H9 (cell line): ENCODE results near the gene OR8K5. TPM values are rescaled to one million over a fixed set of nuclear protein-coding genes. Genes with fewer than 3 reads are reported as not detected.

Experiments used
- DNase-seq: peaks from one replicate; pipeline ENCODE4 v3.0.0-alpha.2; 2017
- H2AFZ ChIP-seq: one replicate; pipeline ENCODE4 v1.6.1; 2013; ENCODE audit warnings: mild to moderate bottlenecking, low read length, control low read depth, moderate library complexity
- H2AK5ac ChIP-seq: 2 replicates; pipeline ENCODE4 v1.6.1; 2013; ENCODE audit warnings: low read length, control low read depth, mixed read lengths; ENCODE audit not compliant: insufficient read length
- H2BK120ac ChIP-seq: one replicate; pipeline ENCODE4 v1.6.1; 2013; ENCODE audit warnings: low read depth, mild to moderate bottlenecking, low read length, control low read depth, inconsistent platforms; ENCODE audit not compliant: poor library complexity, severe bottlenecking
- H2BK12ac ChIP-seq: 2 replicates; pipeline ENCODE4 v1.6.1; 2013; ENCODE audit warnings: low read length, control low read depth, mixed read lengths, low read depth; ENCODE audit not compliant: insufficient read length
- H2BK15ac ChIP-seq: 2 replicates; pipeline ENCODE4 v1.6.1; 2013; ENCODE audit warnings: low read depth, low read length, control low read depth
- H2BK20ac ChIP-seq: one replicate; pipeline ENCODE4 v1.6.1; 2013; ENCODE audit warnings: low read depth, mild to moderate bottlenecking, low read length, control low read depth, inconsistent platforms; ENCODE audit not compliant: poor library complexity, severe bottlenecking
- H2BK5ac ChIP-seq: 2 replicates; pipeline ENCODE4 v1.6.1; 2013; ENCODE audit warnings: low read length, control low read depth, mixed read lengths; ENCODE audit not compliant: insufficient read length
- H3K14ac ChIP-seq: 2 replicates; pipeline ENCODE4 v1.6.1; 2013; ENCODE audit warnings: low read length, control low read depth; ENCODE audit not compliant: insufficient read depth
- H3K18ac ChIP-seq: 2 replicates; pipeline ENCODE4 v1.6.1; 2013; ENCODE audit warnings: low read depth, mild to moderate bottlenecking, mixed read lengths, low read length, control low read depth; ENCODE audit not compliant: insufficient read length
- H3K23ac ChIP-seq: 2 replicates; pipeline ENCODE4 v1.6.1; 2013; ENCODE audit warnings: low read length, control low read depth, mixed read lengths, low read depth; ENCODE audit not compliant: insufficient read length
- H3K23me2 ChIP-seq: 2 replicates; pipeline ENCODE4 v1.6.1; 2013; ENCODE audit warnings: low read depth, mild to moderate bottlenecking, mixed read lengths, low read length, control low read depth; ENCODE audit not compliant: insufficient read length, poor library complexity, severe bottlenecking
- H3K27ac ChIP-seq: 2 replicates; pipeline ENCODE4 v1.5.1; 2013; ENCODE audit warnings: low read length, control low read depth, mixed read lengths, low read depth; ENCODE audit not compliant: insufficient read length
- H3K27me3 ChIP-seq: 2 replicates; pipeline ENCODE4 v1.6.1; 2013; ENCODE audit warnings: low read length, control low read depth, inconsistent platforms; ENCODE audit not compliant: insufficient read depth
- H3K4ac ChIP-seq: 2 replicates; pipeline ENCODE4 v1.6.1; 2013; ENCODE audit warnings: low read depth, mild to moderate bottlenecking, control low read depth, inconsistent platforms, low read length, moderate library complexity
- H3K4me1 ChIP-seq: 2 replicates; pipeline ENCODE4 v1.6.1; 2013; ENCODE audit warnings: low read length, control low read depth, inconsistent platforms; ENCODE audit not compliant: insufficient read depth
- H3K4me2 ChIP-seq: 2 replicates; pipeline ENCODE4 v1.6.1; 2013; ENCODE audit warnings: low read length, control low read depth, mixed read lengths; ENCODE audit not compliant: insufficient read length, insufficient read depth
- H3K56ac ChIP-seq: 2 replicates; pipeline ENCODE4 v1.6.1; 2013; ENCODE audit warnings: low read depth, mild to moderate bottlenecking, mixed read lengths, low read length, control low read depth; ENCODE audit not compliant: insufficient read length
- H3K79me1 ChIP-seq: 2 replicates; pipeline ENCODE4 v1.6.1; 2013; ENCODE audit warnings: low read depth, mild to moderate bottlenecking, moderate library complexity, low read length, control low read depth, inconsistent platforms; ENCODE audit not compliant: insufficient read depth, poor library complexity, severe bottlenecking
- H3K79me2 ChIP-seq: 2 replicates; pipeline ENCODE4 v1.6.1; 2013; ENCODE audit warnings: low read length, control low read depth, inconsistent platforms; ENCODE audit not compliant: insufficient read depth
- H3K9ac ChIP-seq: 2 replicates; pipeline ENCODE4 v1.6.1; 2013; ENCODE audit warnings: low read length, control low read depth, mixed read lengths; ENCODE audit not compliant: insufficient read length; ENCODE audit errors: extremely low read depth
- H3K9me3 ChIP-seq: one replicate; pipeline ENCODE4 v1.6.1; 2013; ENCODE audit warnings: low read depth, low read length, inconsistent platforms; ENCODE audit not compliant: control insufficient read depth
- H3T11ph ChIP-seq: one replicate; pipeline ENCODE4 v1.6.1; 2013; ENCODE audit warnings: mild to moderate bottlenecking, low read length, control low read depth, inconsistent platforms
- H4K20me1 ChIP-seq: one replicate; pipeline ENCODE4 v1.6.1; 2013; ENCODE audit not compliant: control insufficient read depth, insufficient read length, insufficient read depth
- H4K5ac ChIP-seq: 2 replicates; pipeline ENCODE4 v1.6.1; 2013; ENCODE audit warnings: low read depth, mild to moderate bottlenecking, mixed read lengths, low read length, control low read depth; ENCODE audit not compliant: insufficient read length
- H4K8ac ChIP-seq: replicated peaks from 2 replicates; pipeline ENCODE4 v1.6.1; 2013; ENCODE audit warnings: low read length, control low read depth, mixed read lengths, low read depth; ENCODE audit not compliant: insufficient read length
- H4K91ac ChIP-seq: 2 replicates; pipeline ENCODE4 v1.6.1; 2013; ENCODE audit warnings: low read depth, mild to moderate bottlenecking, moderate library complexity, mixed read lengths, low read length, control low read depth; ENCODE audit not compliant: insufficient read length
- H3K27ac Mint-ChIP-seq, 3 experiments: 2 replicates in 2 of 3; 3 replicates in 1 of 3; pipeline ENCODE4 v1.8.0; 2020 to 2021; ENCODE audit warnings: mixed read lengths in 3 of 3, mild to moderate bottlenecking in 1 of 3, moderate library complexity in 1 of 3
- H3K27me3 Mint-ChIP-seq: 2 replicates; pipeline ENCODE4 v1.8.0; 2021; ENCODE audit warnings: low read depth, mild to moderate bottlenecking, moderate library complexity, mixed read lengths
- H3K36me3 Mint-ChIP-seq, 3 experiments: 2 replicates in 2 of 3; 3 replicates in 1 of 3; pipeline ENCODE4 v1.8.0; 2020 to 2021; ENCODE audit warnings: low read depth in 3 of 3, mixed read lengths in 3 of 3; ENCODE audit not compliant: insufficient read depth in 1 of 3
- H3K4me1 Mint-ChIP-seq, 2 experiments: 2 replicates each; pipeline ENCODE4 v1.8.0; 2020; ENCODE audit warnings: mixed read lengths in 2 of 2
- H3K4me3 Mint-ChIP-seq, 2 experiments: 2 replicates in 1 of 2; 3 replicates in 1 of 2; pipeline ENCODE4 v1.8.0; 2020 to 2021; ENCODE audit warnings: mild to moderate bottlenecking in 2 of 2, mixed read lengths in 2 of 2, moderate library complexity in 1 of 2
- H3K9me3 Mint-ChIP-seq, 2 experiments: 2 replicates in 1 of 2; 3 replicates in 1 of 2; pipeline ENCODE4 v1.8.0; 2020; ENCODE audit warnings: mild to moderate bottlenecking in 2 of 2, mixed read lengths in 2 of 2, moderate library complexity in 1 of 2
- CTCF ChIP-seq: fragments of 200-600 bp; sonication (generic); conservative IDR thresholded peaks from 3 replicates; pipeline ENCODE4 v1.8.0; 2021; ENCODE audit warnings: antibody characterized with exemption, mild to moderate bottlenecking
- whole genome bisulfite sequencing: extraction: QIAGEN DNeasy Blood & Tissue Kit; methylation state at CpG from one replicate; pipeline ENCODE4 v1.1.7; 2013; ENCODE audit warnings: missing lambda C conversion rate, low lambda C conversion rate, mixed read lengths; ENCODE audit not compliant: insufficient read length; ENCODE audit errors: extremely low coverage; 5-methylcytosine and 5-hydroxymethylcytosine counted together
- total RNA-seq: library from RNA; stranded (reverse); gene quantifications from 2 replicates; pipeline ENCODE4 v1.2.1, GENCODE V29; 2021

OR8K5 gene
- total RNA-seq, 1 experiment from 2014 or later = not detected

- H3K4me1 Mint-ChIP-seq = no peaks in the 10 kb centered on the region
- Histone ChIP-seq H3T11ph (no peak overlapping the region), H2BK5ac (no peak overlapping the region), H2BK120ac (no peak overlapping the region), H2AFZ (no peak overlapping the region), H3K56ac (no peak overlapping the region), H3K9ac (no peak overlapping the region), H4K91ac (no peak overlapping the region), H3K23ac (no peak overlapping the region), H4K20me1 (no peaks in the 10 kb centered on the region), H3K23me2 (no peaks in the 10 kb centered on the region), H3K79me1 (no peaks in the 10 kb centered on the region), H3K27me3 (no peaks in the 10 kb centered on the region), H3K18ac (no peak overlapping the region), H3K27ac (no peak overlapping the region), H3K14ac (no peak overlapping the region), H4K8ac (no peak overlapping the region), H3K4ac (no peak overlapping the region), H2BK12ac (no peak overlapping the region), H2BK15ac (no peak overlapping the region), H3K9me3 (peaks cover 5% of the 10 kb centered on the region), H3K4me1 (no peaks in the 10 kb centered on the region), H3K79me2 (no peaks in the 10 kb centered on the region), H2BK20ac (no peak overlapping the region), H2AK5ac (no peak overlapping the region), H3K4me2 (no peak overlapping the region), H4K5ac (no peak overlapping the region)
- no peak overlapping the region for H3K27ac Mint-ChIP-seq
- 0 out of 7 replicates have a peak, but pooled peaks cover 0 to 1% (median 0%) of the 10 kb centered on the region in 3 experiments for H3K36me3 Mint-ChIP-seq
- H3K4me3 Mint-ChIP-seq = no peak overlapping the region
- no peak for DNase-seq
- H3K27me3 Mint-ChIP-seq = no peaks in the 10 kb centered on the region
- WGBS = no CpG with 5 or more reads among the region's 3 CpGs
- TF ChIP-seq CTCF = no peak
- H3K9me3 Mint-ChIP-seq = peaks cover 0 to 18% of the 10 kb centered on the region in 2 experiments; a peak in 4 of 5 replicates
Measured at GRCh38 chr11:56172256-56172830, 12.2 kb upstream of the OR8K5 start.
